GM12874 (cell line): ENCODE results near the gene VTI1A.

ENCODE experiments used
- TF ChIP-seq, protein P1 (sequence below): IDR thresholded peaks from 2 replicates; pipeline ENCODE4 v1.5.1; 2011; ENCODE audit warnings: low read depth, mild to moderate bottlenecking, control low read depth, low read length, moderate library complexity; ENCODE audit not compliant: insufficient read depth

Gene VTI1A

DNA sequence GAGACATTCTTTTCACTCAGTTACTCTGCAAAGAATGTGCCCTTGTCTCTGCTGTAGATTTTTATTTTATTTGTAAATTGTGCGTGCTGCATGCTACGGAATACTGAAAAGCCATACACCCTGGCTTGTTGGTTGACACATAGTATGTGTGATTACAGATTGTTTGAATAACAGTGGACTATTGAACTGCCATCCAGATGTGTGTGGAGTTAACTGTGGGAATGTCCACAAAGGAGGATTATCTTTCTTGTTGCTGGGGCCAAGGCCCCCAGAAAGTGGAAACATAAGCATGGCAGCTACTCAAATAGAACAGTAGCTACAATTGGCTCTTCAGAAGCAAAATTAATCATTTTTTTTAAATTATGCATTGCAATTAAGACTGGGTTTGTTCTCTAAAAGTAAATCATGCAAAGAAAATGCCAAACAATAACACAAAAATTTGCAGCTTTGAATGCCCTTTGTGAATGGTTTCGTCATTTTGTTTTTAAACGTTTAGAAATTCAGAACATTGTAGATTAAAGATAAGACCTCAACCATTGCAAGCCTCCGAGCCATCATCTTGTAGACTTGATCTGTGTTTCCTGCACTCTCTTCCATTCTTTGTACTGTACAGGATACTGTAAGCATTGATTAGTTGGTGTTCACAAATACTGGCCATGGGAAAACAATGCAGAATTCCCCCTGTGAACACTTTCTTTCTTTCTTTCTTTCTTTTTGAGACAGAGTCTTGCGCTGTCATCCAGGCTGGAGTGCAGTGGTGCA is 292.8 kb downstream of the VTI1A start:
- TF ChIP-seq, protein P1, sequence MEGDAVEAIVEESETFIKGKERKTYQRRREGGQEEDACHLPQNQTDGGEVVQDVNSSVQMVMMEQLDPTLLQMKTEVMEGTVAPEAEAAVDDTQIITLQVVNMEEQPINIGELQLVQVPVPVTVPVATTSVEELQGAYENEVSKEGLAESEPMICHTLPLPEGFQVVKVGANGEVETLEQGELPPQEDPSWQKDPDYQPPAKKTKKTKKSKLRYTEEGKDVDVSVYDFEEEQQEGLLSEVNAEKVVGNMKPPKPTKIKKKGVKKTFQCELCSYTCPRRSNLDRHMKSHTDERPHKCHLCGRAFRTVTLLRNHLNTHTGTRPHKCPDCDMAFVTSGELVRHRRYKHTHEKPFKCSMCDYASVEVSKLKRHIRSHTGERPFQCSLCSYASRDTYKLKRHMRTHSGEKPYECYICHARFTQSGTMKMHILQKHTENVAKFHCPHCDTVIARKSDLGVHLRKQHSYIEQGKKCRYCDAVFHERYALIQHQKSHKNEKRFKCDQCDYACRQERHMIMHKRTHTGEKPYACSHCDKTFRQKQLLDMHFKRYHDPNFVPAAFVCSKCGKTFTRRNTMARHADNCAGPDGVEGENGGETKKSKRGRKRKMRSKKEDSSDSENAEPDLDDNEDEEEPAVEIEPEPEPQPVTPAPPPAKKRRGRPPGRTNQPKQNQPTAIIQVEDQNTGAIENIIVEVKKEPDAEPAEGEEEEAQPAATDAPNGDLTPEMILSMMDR: no peak

DNA sequence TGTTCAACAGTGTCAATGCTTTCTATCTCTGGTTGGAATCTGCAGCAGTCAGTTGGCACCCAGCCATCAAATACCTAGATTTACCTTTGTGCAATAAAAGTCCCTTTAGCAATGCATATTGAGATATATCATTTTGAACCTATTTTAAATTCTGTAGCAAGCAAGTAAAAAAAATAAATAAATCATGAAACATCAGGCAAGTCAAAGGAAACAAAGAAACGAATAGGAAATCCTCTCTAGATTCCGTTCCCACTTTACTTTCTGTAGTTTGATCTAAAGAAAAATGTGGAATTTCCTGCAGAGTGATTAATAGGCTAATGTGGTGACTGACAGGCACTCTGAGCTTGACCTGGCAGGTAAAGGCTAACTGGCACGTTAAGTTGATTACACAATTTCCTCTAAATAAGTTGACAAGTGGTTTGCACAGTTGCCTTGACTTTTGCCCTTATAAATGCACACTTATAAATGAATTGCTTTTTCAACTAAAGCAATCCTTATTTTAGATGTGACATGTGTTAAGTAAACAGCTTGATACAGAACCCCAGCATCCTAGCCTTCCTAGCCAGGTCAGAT is 294.9 kb downstream of the VTI1A start:
- TF ChIP-seq, protein P1: no peak

DNA sequence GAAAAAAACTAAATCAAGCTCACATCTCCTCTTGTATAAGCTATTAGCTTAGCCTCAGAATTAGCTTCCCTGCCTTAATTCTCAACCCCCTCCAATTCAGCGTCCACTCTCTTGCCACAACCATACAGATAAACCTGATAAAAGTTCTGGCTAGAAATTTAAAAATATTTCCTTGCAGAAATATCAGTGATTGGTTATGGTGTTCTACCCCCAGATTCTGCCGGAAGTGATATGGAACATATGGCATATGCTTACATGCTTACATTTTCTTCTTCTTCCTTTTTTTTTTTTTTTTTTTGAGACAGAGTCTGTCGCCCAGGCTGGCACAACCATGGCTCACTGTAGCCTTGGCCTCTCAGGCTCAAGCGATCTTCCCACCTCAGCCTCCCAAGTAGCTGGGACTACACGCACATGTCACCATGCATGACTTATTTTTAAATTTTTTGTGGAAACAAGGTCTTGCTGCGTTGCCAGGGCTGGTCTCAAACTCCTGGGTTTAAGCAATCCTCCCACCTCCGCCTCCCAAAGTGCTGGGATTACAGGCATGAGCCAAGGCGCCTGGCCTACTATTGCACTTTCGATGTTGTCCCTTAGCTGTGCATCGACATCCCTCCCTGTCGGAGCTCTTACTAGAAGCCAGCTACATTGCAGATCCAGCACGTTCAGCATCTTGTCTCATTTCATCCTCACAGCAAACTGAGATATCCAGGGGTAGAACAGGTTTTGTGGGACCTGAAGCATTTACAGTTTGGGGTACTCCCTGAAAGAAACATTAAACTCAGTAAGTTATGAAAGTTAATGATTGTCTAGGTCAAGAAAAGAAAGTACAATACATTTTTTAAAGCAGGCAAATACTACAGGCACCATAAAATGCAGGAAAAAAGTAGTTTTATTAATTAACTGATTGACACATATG is 297.4 kb downstream of the VTI1A start:
- TF ChIP-seq, protein P1: no peak

DNA sequence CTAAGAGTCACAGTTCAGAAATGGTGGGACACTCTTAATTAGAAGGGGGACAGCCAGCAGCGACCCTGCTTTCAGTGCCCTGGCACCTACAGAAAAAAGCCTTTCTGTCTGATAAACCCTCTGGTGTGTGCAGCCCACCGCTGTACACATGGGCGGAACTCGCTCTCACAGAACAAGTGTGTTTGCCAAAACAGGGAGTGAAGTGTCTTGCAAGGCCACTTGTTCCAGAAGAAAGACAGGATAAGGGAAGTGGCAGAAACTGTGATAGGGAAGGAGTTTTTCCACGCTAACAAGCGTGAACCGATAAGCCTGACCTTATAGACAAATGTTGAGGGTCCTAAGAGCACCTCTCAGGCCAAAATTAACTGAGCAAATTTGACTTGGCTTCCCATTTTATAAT is 299.3 kb downstream of the VTI1A start:
- TF ChIP-seq, protein P1: no peak

DNA sequence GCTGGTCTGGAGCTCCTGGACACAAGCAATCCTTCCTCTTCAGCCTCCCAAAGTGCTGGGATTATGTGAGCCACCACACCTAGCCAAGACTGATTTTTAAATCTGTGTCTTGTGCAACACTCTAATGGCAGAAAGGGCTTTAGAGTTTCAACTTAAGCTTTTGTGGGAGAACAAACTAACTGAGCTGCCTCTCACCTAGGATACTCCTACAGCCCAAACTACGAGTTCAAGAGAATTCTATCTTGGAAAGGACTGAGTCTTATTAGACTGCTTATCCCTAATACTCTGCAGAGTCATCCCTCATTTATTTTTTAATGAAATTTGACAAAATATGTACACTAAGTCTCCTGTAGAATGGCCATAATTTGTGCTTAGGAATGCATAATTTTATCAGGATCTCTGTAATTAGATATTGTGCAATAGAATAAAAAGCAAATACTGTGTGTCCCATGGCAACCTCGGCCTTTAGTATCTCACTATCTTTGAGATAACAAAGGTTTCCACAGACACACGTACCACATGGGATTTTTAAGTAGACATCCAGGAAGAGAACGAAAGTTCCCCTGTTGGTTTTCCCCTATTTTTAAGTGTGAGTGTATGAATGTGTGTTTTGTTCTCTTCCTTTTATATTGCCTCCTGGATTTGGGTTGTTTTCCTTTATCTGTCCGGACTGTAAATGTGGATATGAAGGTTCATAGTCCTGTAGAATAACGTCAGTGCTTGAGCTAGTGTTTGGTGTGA is 303.6 kb downstream of the VTI1A start:
- TF ChIP-seq, protein P1: no peak

DNA sequence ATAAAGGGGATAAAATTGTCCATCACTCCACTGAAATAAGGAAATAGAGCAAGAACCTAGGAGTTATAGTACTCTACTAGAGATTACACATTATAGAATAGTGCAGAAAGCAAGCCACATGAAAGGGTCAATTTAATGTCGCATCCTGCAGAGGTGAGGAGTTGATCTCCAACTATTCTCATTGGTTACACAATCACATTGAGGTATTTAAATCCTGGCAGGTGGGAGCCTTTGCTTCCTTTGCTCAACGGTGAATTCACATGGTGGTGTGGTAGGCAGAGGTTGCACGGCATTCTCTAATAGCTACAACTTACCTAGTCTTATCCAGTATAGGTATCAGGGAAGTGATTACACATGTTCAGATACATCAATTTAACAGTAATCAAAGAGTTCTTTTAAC is 304.6 kb downstream of the VTI1A start:
- TF ChIP-seq, protein P1: no peak
